A673 (cell line): ENCODE measurements around the gene TMPO.

Source experiments
- CTCF ChIP-seq: fragments of 300-800, 200-600 bp; sonication (generic); conservative IDR thresholded peaks from 2 replicates; pipeline ENCODE4 v1.5.1; 2017; ENCODE audit warnings: low read depth, mild to moderate bottlenecking, antibody characterized with exemption, low read length, moderate library complexity, mixed read lengths
- EZH2 ChIP-seq: fragments of 200-600 bp; sonication (generic); IDR thresholded peaks from 2 replicates; pipeline ENCODE4 v1.6.1; 2017; ENCODE audit warnings: borderline replicate concordance, low read depth, mild to moderate bottlenecking, mixed read lengths, antibody characterized with exemption, low read length; ENCODE audit not compliant: poor library complexity, severe bottlenecking

- TF ChIP-seq CTCF: no peak
- TF ChIP-seq EZH2: no peak
Measured at GRCh38 chr12:98579347-98579746, 64.0 kb downstream of the TMPO start.
